GM18502 (cell line): Measurements from ENCODE around the gene ZNF597.
A peak's percentile ranks its signal among the peaks of the same experiment; 100 is the strongest.

Experiments
- ATAC-seq: cut with Tn5 transposase; IDR thresholded peaks from one replicate; pipeline ENCODE4 v1.9.1; 2021; ENCODE audit warnings: mild to moderate bottlenecking; ENCODE audit not compliant: unreplicated experiment, poor library complexity

The ZNF597 gene

DNA sequence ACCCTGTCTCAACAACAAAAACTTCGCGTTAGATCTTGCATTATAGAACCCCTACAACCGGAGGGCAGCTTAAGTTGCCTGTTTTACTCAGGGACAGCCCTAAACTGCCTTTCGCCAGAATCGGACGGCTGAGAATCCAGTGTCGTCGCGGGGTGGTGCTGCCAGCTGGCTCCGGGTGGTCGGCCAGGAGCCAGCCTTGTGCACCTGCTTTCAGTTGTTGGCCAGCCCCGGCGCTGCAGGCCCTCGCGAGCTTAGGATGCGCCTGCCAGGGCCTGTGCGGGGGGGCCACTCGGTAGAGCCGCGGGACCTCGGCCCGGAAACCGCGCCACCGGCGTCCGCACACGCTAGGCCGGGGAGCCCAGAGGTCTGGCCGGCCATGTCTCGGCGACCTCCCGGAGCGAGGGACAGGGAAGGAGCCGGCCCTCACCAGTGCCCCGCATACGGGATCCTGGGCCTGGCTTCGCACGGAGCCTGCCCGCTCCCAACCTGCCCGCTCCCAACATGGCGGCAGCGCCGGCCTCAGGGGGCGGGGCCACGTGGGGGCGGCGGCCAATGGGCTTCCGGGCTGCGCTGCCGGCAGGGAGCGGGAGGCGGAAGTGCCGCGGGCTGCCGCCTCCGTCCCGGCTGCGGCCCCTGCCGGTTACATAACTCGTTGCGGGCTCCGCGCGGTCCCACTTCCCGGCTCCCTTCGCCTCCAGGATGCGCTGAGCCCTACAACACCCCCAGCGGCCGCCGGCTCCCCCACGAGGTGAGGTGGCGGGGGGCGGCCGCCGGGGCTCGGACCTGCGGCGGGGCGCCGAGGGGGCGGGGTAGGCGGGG lies 14.3 kb upstream of the ZNF597 start:
- ATAC-seq = peak; percentile 73

DNA sequence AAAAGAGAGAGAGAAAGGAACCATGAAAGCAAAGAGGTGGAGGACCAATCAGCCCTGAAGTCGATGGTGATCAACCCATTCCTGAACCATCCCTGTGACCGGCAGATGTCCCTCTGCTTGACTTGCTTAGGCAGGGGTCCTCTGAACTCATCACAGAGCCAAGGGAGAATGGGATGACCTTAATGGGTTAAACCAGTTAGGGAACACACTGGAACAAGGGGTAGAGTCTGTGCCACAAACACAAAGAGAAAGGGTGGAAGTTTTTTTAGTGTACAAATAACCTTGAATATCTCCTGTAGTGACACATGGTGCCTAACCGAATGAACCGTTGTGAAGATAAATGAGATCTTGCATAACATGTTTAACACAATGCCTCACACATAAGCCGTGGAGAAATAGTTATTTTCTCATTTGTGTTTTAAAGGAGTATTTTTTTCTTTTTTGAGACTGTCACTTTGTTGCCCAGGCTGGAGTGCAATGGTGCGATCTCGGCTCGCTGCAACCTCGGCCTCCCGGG lies 11.4 kb upstream of the ZNF597 start:
- ATAC-seq = no peak

DNA sequence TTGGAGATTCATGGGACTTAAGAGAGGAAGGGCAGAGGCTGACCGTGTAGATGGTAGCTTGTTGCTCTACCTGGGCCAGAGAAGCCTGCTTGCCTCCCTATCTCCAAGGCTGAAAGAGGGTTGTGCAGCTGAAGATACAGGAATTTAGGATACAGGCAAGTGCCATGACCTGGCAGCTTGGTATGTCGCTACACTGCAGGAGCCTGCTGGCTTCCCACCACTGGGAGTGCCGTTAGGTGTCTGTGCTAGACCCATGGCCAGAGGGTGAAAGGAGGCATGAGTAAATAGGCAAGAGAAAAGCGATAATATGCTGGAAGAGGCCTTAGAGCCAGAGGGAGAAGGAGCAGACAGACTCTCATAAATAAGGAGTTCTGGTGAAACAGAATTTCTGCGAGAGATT lies 10.8 kb upstream of the ZNF597 start:
- no peak for ATAC-seq

DNA sequence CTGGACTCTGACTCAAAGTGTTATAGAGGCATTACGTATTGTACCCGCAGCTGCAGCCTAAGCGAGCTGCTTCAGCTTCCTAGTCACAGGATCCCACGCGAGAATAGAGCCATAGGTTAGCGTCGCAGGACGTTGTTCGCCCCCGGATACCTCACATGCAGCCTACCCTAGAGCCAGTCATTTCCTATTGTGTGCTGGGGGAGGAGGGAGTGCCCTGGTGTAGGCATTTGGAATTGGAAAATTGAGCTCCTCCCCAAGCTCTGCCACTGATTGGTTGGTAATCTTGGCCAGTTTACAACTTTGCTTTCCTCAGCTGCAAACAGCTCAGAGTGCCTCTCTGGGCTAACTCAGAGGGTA lies 706 bp upstream of the ZNF597 start:
- peak; percentile 36 for ATAC-seq

DNA sequence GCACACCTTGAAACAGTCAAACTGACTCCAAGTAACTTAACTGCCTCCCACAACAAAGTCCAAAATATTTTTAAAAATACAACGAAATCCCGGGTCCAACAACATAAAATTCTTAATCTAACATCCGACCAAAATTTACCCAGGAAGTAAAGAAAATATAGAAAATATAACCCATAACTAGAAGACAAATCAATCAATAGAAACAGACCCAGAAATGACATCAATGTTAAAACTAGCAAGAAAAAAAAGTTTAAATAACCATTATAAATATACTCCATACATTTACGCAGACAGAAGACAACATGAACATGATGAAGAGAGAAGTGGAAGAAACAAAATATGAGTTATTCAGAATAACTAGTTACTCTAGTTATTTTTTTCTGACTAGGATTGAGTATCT lies 3.7 kb downstream of the ZNF597 start:
- ATAC-seq = no peak

DNA sequence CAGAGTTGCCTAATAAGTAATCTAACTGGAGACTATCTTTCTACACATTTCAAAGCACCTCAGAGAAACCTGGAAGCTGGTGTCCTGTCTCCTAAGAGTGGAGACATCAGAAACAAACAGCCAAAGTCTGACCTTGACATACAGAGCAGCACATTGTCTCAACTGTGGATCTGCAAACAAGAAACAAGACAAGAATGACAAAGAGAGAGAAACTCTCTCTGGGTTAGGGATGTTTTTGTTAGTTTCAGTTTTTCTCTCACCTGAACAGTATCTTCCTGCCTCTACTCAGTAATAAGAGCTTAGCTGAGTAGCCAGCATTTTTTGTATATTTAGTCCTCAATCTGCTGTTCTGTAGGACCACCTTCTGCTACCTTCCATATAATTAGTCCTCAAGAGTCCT lies 8.9 kb downstream of the ZNF597 start:
- no peak for ATAC-seq

DNA sequence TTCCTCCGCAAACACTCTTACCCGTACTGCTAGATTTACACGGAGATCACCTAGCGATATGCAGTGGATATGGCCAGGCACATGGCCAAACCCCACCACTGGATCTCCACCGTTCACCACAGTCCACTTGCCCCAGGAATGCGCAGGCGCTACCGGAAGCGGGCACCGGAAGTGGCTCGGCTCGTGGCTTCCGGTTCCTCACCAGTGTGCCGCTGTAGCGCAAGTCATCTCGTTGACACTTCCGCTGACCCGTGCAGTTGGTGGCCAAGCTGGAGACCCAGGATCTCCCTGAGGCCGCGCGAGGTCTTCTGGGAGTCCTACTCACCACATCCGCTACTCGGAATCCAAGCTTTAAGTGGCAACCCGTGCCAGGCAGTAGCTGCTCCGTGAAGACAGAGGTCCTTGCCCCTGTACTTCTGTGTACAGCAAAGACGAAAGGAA lies 11.5 kb downstream of the ZNF597 start:
- ATAC-seq = no peak

DNA sequence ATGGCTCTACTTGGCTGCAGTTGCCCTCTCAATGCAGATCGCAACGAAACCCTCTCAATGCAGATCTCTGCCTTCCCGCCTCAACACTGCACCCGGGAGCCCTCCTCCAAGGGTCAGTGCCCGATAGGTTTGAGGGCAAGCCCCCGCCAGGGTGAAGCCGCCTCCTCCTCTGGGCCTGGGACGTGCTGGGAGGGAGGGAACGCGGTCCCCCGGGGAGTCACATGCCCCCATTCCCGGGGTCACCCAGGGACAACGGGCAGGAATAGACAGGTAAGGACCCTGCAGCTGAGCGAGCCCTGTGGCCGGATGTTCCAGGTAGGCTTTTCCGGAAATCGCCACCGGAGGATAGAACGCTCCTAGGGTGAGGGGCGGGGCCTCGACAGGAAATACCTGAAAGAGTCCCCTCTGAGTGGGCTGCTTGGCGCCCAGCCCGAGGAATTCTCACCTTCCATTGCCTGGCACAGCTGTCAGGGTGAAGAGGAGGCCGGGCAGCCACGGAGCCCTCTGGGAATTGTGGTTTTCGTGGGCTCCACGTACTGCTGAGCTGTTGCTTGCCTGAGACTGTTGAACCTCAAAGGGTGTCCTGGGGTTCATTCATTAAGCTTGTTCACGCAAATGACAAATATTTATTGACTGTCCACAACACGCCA lies 29.4 kb downstream of the ZNF597 start:
- no peak for ATAC-seq

DNA sequence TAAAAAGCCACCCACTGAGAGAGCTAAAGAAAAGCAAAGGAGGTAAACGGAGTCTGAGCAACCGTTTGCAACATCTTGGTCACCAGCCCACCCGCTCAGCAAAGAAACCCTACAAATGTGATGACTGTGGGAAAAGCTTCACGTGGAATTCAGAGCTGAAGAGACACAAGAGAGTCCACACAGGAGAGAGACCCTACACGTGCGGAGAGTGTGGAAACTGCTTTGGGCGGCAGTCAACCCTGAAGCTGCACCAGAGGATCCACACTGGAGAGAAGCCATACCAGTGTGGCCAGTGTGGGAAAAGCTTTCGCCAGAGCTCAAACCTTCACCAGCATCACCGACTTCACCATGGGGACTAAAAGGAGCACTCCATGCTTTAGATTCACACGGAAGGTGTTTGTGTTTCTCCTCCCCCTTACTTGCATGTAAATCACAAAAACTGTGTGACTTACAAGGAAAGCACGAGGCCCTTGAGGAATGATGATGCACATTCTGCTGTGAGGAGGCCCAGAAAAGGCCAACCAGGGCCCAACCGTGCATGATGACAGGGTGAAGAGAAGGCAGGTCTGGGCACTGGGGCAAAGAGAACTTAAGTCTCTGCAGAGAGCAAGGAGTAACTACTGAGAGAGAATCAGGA lies 34.6 kb downstream of the ZNF597 start:
- ATAC-seq = no peak

DNA sequence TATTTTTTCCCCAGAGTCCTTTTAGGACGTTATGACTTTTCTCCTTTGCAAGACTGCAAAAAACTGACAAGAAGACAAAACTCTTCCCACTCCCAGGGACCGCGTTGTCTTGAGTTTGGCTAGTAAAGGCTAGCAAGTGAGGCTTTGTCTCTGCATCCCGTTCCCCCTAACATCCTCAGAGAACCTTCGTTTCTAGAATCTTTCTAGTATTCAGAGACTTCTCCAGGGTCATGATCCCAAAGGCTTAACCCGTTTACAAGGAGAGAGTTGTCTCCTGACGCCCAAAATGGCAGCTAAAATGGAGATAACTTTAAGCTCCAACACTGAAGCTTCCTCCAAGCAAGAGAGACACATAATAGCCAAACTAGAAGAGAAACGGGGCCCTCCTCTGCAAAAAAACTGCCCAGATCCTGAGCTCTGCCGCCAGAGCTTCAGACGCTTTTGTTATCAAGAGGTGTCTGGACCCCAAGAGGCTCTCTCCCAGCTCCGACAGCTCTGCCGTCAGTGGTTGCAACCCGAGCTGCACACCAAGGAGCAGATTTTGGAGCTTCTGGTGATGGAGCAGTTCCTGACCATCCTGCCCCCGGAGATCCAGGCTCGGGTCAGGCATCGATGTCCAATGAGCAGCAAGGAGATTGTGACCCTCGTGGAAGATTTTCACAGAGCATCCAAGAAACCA lies 41.4 kb downstream of the ZNF597 start:
- no peak for ATAC-seq

DNA sequence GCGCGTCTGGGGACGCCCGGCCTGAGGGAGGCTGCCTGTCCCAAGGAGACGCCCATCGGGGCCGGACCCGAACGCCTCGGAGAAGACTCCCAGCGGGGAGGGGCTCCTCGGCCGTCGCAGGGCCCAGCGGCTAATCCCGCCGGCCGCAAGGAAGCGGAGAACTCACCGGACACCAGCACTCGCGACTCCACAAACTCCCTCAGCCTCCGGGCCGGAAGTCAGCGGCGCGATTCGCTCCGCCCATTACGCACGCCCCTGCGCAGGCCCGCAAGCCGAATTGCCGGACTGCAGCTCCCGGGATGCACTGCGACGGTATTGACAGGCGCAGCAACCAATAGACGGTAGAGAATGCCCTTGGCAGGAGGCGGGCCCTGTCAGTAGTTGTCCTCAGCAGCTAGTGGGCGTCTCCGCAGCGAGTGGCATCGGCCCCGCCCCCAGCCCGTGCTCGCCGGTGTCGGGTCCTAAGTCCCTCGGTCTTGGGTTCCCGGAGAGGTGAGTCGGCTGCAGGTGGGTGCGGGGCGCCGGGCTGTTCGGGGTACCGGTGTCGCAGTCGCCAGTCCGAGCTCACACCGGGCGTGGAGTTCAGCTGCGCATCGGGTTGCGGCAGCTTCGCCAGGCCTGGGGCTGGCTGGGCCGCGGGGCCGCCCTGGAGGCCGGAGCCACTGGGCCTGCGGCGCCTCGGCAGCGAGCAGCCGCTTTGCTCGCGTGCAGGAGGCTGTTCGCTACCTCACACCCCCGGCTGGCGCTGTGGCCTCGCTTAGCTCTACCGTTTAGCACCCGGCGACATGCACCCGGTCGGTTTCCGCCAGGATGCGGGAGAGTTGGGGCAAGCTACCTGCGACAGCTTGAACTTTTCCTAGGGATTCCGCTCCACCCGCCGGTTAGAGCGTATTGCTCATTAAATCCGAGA lies 42.3 kb downstream of the ZNF597 start, which contains the start of the genes ZNF174 and ZSCAN32:
Gene ZNF174, plus strand, starts transcription at position 437 of the 910 bp plus-strand sequence. CDS start 790 bp downstream, outside the sequence.
Gene ZSCAN32, minus strand, starts transcription at position 226 of the 910 bp plus-strand sequence. CDS start 3,447 bp downstream, outside the sequence.
- peak; percentile 96 for ATAC-seq

DNA sequence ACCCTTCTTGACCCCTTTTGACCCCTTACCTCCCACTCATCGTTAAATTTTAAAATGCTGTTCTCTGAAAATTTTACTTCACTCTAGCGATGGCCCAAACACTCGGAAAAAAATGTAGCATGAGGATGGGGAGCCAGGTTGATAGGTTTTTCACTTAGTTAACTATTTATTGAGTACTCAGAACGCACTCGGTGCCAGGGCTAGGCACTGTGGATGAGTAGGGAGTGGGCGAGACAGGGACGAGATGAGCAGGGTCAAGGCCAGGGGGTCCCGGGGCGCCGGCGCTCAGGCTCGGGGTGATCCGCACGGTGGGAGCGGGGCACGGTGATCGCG lies 42.9 kb downstream of the ZNF597 start:
- no peak for ATAC-seq

DNA sequence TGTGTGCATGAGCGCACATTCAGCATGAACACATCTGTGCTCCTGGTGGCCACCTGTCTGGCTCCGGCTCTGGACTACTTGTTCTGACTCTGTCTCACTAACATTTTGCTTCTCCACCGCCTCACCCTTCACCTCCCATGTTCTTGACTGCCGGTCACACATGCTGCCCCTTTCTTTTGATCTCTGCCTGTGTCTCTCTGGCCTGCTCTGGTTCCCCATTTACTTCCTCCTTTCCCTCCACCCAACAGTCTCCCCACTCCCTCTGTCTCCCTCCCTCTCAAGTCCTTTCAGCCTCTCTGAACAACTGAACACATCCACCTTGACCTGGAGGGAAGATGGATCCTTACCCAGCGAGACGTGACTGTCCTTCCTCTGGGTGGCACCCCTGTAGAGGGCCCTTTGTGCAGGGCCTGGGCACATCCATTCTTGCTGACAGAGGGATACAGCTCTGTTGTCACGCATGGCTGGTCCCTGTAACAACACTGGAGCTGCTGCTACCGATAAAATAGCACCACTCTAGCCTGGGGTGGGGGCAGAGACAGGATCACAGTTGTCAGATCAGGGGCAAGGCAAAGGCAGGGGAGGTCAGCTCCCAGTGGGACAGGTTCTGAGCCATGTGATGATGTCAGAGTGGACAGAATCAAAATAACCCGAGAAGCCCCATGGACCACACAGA lies 53.5 kb downstream of the ZNF597 start:
- no peak for ATAC-seq

DNA sequence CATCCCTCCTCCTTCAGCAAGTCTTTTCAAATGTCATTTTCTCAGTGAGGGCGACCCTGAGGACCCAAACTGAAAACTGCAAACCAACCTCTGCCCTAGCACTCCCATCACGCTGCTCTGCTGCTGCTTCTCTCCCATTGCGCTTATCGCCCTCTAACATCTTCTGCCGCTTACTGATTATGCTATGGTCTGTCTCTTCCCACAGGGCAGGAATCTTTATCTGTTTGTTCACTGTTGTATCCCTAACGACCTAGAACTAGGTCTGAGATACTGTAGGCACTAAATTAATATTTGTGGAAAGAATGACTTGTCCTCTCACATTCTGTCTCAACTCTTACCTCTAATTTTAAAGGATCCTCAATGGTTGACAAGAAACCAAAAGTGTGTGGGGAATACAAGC lies 55.0 kb downstream of the ZNF597 start:
- no peak for ATAC-seq

DNA sequence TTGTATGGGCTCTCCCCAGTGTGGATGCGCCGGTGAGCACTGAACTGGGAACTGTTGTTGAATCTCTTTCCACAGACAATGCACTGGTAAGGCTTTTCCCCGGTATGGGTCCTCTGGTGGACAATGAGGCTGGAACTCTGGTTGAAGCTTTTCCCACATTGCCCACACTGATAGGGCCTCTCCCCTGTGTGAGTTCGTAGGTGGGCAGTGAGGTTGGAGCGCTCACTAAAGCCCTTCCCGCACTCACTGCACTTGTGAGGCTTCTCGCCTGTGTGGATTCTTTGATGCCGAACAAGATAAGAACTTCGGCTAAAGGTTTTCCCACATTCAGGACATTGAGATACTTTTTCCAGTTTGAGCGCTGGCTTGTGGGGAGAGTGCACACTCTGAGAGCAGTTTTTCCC lies 60.3 kb downstream of the ZNF597 start:
- ATAC-seq = no peak
